GM12874 (cell line): ENCODE results near the gene YWHAE.

Source experiments
- TF ChIP-seq, protein P1 (sequence below): IDR thresholded peaks from 2 replicates; pipeline ENCODE4 v1.5.1; 2011; ENCODE audit warnings: low read depth, mild to moderate bottlenecking, control low read depth, low read length, moderate library complexity; ENCODE audit not compliant: insufficient read depth

The YWHAE gene

DNA sequence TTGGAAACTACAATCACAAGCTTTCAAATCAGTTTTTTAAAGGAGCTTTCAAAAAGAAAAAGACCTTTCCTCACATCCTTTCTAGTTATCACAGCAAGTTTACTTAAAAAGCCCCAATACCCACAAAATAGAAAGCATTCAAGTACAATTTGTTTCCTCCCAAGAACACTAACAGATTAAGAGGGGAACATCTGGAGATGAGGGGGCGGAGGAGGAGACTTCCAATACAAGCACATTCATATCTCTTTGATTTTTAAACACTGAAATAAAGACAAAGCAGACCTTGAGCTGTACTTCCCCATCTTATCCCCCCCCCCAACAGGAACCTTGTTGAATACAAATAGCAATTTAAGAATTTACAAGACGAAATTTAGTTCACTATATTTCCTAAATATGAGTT, 2.0 kb downstream of the YWHAE start:
- TF ChIP-seq, protein P1, sequence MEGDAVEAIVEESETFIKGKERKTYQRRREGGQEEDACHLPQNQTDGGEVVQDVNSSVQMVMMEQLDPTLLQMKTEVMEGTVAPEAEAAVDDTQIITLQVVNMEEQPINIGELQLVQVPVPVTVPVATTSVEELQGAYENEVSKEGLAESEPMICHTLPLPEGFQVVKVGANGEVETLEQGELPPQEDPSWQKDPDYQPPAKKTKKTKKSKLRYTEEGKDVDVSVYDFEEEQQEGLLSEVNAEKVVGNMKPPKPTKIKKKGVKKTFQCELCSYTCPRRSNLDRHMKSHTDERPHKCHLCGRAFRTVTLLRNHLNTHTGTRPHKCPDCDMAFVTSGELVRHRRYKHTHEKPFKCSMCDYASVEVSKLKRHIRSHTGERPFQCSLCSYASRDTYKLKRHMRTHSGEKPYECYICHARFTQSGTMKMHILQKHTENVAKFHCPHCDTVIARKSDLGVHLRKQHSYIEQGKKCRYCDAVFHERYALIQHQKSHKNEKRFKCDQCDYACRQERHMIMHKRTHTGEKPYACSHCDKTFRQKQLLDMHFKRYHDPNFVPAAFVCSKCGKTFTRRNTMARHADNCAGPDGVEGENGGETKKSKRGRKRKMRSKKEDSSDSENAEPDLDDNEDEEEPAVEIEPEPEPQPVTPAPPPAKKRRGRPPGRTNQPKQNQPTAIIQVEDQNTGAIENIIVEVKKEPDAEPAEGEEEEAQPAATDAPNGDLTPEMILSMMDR = no peak

DNA sequence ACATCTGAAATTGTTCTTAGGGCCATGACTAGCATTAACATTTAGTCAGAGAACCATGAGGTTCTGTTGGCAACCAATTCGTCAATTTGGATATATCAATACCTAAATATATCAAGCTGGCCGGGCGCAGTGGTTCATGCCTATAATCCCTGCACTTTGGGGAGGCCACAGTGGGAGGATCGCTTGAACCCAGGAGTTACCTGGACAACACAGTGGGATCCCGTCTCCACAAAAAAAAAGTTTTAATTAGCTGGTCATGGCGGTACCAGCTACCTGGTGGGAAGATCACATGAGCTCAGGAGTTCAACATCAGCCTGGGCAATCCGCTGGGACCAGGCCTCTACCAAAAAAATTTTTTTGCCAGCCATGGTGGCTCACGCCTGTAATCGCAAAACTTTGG, 8.4 kb downstream of the YWHAE start:
- TF ChIP-seq, protein P1 = no peak

DNA sequence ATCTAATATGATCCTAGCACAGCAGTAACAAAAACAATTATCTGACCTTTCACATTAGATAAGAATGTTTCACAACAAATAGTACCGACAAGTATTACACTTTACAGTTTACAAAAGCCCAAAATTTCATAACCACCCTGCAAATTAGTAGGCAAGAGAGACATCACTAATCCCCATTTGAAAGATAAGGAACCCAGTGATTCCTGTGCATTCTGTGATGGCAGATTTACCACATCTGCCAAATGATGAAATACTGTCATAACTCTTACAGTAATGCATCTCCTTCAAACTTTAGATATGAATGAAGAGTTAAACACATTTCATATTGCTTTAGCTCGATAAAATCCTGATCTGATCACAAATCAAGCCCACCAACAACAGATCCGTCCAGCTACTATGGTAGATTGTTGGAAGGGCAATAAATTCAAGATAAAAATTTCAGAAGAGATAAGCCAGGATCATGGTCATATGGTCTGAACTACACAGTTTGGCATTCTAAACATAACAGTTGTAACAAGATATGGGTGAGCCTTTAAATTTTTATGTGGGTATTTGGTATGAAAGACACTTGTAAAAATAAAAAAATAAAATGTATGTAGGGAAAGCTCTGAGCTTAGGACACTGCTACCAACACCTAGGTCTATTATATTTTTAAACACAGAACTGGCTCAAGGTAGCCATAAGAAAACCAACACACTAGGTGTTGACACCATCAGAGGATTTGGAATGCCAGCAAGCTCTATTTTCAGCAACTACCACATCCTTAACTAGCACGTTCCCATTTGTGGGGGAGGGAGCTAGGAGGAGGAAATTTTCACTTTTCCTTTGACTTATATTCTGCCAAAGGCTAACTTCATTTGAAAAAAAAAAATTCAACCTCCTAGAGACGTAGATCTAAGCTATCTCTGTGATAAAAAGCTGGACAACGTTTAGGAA, 9.3 kb downstream of the YWHAE start:
- TF ChIP-seq, protein P1 = no peak

DNA sequence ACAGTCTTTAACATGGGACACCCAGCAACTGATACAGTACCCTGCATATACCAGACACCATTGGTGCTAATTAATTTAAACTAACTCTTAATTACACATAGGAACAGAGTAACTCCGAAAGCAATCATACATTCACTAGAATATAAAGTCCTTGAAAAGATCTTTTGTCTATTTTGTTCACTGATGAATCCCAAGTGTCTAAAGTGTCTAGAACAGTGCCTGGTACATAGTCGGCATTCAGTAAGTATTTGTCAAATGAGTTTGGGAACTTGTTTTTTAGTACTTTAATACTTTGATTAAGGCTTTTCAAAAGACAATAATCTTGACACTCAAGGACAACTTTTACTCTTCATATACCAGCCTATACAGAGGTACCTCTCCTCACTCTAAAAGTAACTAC, 13.8 kb downstream of the YWHAE start:
- TF ChIP-seq, protein P1 = no peak

DNA sequence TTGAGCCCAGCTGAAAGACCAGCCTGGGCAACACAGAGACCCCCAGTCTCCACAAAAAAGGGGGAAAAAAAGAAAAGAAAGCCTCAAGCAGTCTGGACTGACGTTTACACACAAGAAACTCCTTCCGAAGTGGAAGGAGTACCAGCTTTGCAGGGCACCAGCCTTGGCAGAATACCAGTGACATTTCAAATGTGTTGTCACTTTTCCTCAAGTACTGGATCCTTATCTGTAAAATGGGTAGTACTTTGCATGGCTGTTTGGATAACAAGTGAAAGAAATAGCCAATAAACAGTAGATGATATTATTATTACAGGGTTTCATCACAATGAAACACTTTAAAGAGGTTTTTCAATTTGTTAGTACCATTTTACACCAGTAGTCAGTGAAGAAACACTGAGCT, 14.2 kb downstream of the YWHAE start:
- TF ChIP-seq, protein P1 = no peak

DNA sequence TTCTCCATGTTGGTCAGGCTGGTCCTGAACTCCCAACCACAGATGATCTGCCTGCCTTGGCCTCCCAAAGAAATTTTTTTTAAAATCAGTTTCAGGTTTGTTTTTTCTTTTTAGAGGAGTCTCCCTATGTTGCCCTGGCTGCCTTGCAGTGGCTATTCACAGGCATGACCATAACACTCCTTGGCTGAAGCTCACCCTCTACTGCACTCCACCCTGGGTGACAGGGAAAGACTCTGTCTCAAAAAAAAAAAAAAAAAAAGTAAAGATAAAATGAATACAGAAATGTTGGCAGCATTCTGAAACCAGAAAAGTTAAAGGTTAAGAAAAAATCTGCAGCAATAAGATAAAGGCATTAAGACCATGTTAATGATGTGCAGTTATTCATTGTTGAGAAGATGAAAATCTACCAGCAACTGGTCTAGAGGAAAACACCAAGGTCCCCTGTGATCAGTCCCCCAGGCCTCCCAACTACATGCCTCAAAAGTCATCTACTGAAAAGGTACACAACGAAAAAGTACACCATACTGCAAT, 15.1 kb downstream of the YWHAE start:
- TF ChIP-seq, protein P1 = no peak

DNA sequence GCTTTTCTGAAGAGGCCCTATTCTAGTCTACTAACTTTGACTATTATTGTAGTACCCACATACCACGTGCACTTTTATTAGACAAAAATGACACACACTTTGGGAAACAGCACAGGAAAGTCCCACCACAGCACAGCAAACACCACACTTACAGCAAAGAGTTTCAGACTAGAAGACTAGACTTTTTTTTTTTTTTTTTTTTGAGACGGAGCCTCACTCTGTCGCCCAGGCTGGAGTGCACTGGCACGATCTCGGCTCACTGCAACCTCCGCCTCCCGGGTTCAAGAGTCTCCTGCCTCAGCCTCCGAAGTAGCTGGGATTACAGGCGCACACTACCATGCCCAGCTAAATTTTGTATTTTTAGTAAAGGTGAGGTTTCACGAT, 20.1 kb downstream of the YWHAE start:
- TF ChIP-seq, protein P1 = no peak
